Endothelial cell of umbilical vein (primary cell): Measurements from ENCODE around the gene CCDC73. TPM values are rescaled to one million over a fixed set of nuclear protein-coding genes. Genes with fewer than 3 reads are reported as not detected.

Experiments used
- Bru-seq: library from RNA; stranded (reverse); fragments of 400-500 nt; gene quantifications from one replicate; lab custom pipeline; 2021; lab: Mats Ljungman, UMichigan
- BruChase-seq, 2 experiments: library from RNA; stranded (reverse); fragments of 400-500 nt; gene quantifications; one replicate each; lab custom pipeline; 2021; lab: Mats Ljungman, UMichigan
- BruUV-seq: library from RNA; stranded (reverse); fragments of 400-500 nt; replicated peaks from 2 replicates; lab custom pipeline; 2021; lab: Mats Ljungman, UMichigan
- CTCF ChIA-PET: fragments of 300-600, 350-600 bp; sonication (Branson Sonifier 250); formaldehyde crosslinking; loops from one replicate; lab custom pipeline; 2021; ENCODE audit warnings: antibody characterized with exemption, inconsistent platforms; lab: Charles Lee
- POLR2A ChIA-PET: fragments of 300-600, 350-600 bp; sonication (Branson Sonifier 250); formaldehyde crosslinking; loops from one replicate; lab custom pipeline; 2021; ENCODE audit warnings: antibody characterized with exemption, inconsistent platforms; lab: Charles Lee
- DNase-seq: peaks from one replicate; pipeline ENCODE4 v3.0.0-alpha.2; 2011; ENCODE audit warnings: low read depth, low spot score
- FAIRE-seq: peaks from 2 replicates; lab custom pipeline; 2011; peaks lifted over from hg19 to GRCh38; lab: Jason Lieb, UNC
- H2AFZ ChIP-seq: 2 replicates; pipeline ENCODE4 v1.6.0; 2012; ENCODE audit warnings: low read depth, low read length, control low read depth, inconsistent platforms
- H3K27ac ChIP-seq: 2 replicates; pipeline ENCODE4 v1.5.1; 2011; ENCODE audit warnings: low read depth, mild to moderate bottlenecking, control low read depth, low read length, moderate library complexity; ENCODE audit not compliant: insufficient read depth
- H3K27me3 ChIP-seq, 2 experiments: 2 replicates each; pipeline versions ENCODE4 v1.6.0 to v1.6.1; 2011; ENCODE audit warnings: low read length in 2 of 2, mixed read lengths in 1 of 2; ENCODE audit not compliant: control insufficient read depth in 2 of 2, insufficient read depth in 2 of 2
- H3K36me3 ChIP-seq, 2 experiments: 2 replicates in 1 of 2; 3 replicates in 1 of 2; pipeline ENCODE4 v1.5.1; 2011; ENCODE audit warnings: low read length in 2 of 2, mild to moderate bottlenecking in 1 of 2, moderate library complexity in 1 of 2; ENCODE audit not compliant: control insufficient read depth in 2 of 2, insufficient read depth in 2 of 2; ENCODE audit errors: extremely low read depth in 1 of 2
- H3K4me1 ChIP-seq: 3 replicates; pipeline ENCODE4 v1.5.1; 2011; ENCODE audit warnings: mild to moderate bottlenecking, low read length; ENCODE audit not compliant: control insufficient read depth, insufficient read depth; ENCODE audit errors: extremely low read depth
- H3K4me2 ChIP-seq: 2 replicates; pipeline ENCODE4 v1.6.1; 2011; ENCODE audit warnings: low read length, control low read depth, mixed read lengths; ENCODE audit not compliant: insufficient read depth
- H3K4me3 ChIP-seq, 3 experiments: fragments of 200-600 bp in 1 of 3; sonication (generic), shearing (Covaris generic) in 1 of 3; replicated peaks in 1 of 3; 2 replicates each; pipeline ENCODE4 v1.5.1; 2011 to 2016; ENCODE audit warnings: control low read depth in 3 of 3, low read length in 3 of 3, mild to moderate bottlenecking in 2 of 3, inconsistent platforms in 1 of 3, low read depth in 1 of 3, moderate library complexity in 1 of 3; ENCODE audit not compliant: insufficient read depth in 1 of 3
- H3K79me2 ChIP-seq: 2 replicates; pipeline ENCODE4 v1.6.0; 2012; ENCODE audit warnings: low read length, inconsistent platforms; ENCODE audit not compliant: control insufficient read depth, insufficient read depth
- H3K9ac ChIP-seq: replicated peaks from 2 replicates; pipeline ENCODE3; 2011; ENCODE audit warnings: low read length, control low read depth; ENCODE audit not compliant: insufficient read depth; ENCODE audit errors: extremely low read depth
- H3K9me1 ChIP-seq: replicated peaks from 3 replicates; pipeline ENCODE4 v1.6.0; 2011; ENCODE audit warnings: mild to moderate bottlenecking, low read length; ENCODE audit not compliant: control insufficient read depth, insufficient read depth; ENCODE audit errors: extremely low read depth
- H3K9me3 ChIP-seq: replicated peaks from 2 replicates; pipeline ENCODE4 v1.5.1; 2012; ENCODE audit warnings: low read length, inconsistent platforms; ENCODE audit not compliant: control insufficient read depth, insufficient read depth
- H4K20me1 ChIP-seq: replicated peaks from 2 replicates; pipeline ENCODE3; 2011; ENCODE audit warnings: mild to moderate bottlenecking, low read length; ENCODE audit not compliant: control insufficient read depth, insufficient read depth; ENCODE audit errors: extremely low read depth
- CTCF ChIP-seq, 2 donors: IDR thresholded peaks; 1 replicate in 1 of 2; 2 replicates in 1 of 2; pipeline ENCODE4 v1.5.1; 2011; ENCODE audit warnings: low read length in 2 of 2, mild to moderate bottlenecking in 2 of 2, moderate library complexity in 2 of 2, control low read depth in 1 of 2, inconsistent platforms in 1 of 2, low read depth in 1 of 2; ENCODE audit not compliant: insufficient read depth in 1 of 2; ENCODE audit errors: extremely low read depth in 1 of 2
- EZH2 ChIP-seq: IDR thresholded peaks from 2 replicates; pipeline ENCODE4 v1.6.1; 2012; ENCODE audit warnings: borderline replicate concordance, low read depth, mild to moderate bottlenecking, moderate library complexity, low read length, inconsistent platforms; ENCODE audit not compliant: severe bottlenecking
- GATA2 ChIP-seq: IDR thresholded peaks from 2 replicates; pipeline ENCODE4 v1.7.0; 2011; ENCODE audit warnings: low read depth, mild to moderate bottlenecking, moderate library complexity, mixed read lengths, low read length; ENCODE audit not compliant: insufficient read length, insufficient read depth
- MYC ChIP-seq: IDR thresholded peaks from one replicate; pipeline ENCODE4 v1.6.1; 2011; ENCODE audit warnings: mild to moderate bottlenecking, low read depth, low read length
- POLR2A ChIP-seq: IDR thresholded peaks from 2 replicates; pipeline ENCODE4 v1.6.1; 2012; ENCODE audit warnings: low read depth, mild to moderate bottlenecking, control low read depth, low read length
- POLR2AphosphoS5 ChIP-seq: IDR thresholded peaks from 2 replicates; pipeline ENCODE4 v1.6.1; 2012; ENCODE audit warnings: low read depth, mild to moderate bottlenecking, control low read depth, low read length, moderate library complexity; ENCODE audit not compliant: insufficient read depth
- dilution Hi-C: fragments of 300-500 bp; cut with MboI; formaldehyde crosslinking; loops from one replicate; pipeline ENCODE4 v1.15.0; 2019; ENCODE audit warnings: low sequenced_read_pairs; ENCODE audit not compliant: extremely low pct_ligation_motif_present
- intact Hi-C: fragments of 100-400 bp; cut with micrococcal nuclease; formaldehyde crosslinking; loops from one replicate; pipeline ENCODE4 v1.10.0; 2022
- long read RNA-seq: library from polyadenylated mRNA; stranded (forward); transcript quantifications from one replicate; pipeline ENCODE4 v2.0.0, GENCODE V29; 2021
- polyA minus RNA-seq, 3 experiments: library from RNA; depleted of rRNA, polyadenylated mRNA; stranded (reverse); fragments of >200 nt; gene quantifications; 1 replicate in 1 of 3; 2 replicates in 2 of 3; pipeline ENCODE4 v1.2.3, GENCODE V29; 2011
- polyA plus RNA-seq, 4 experiments: library from polyadenylated mRNA; depleted of rRNA in 3 of 4; stranded (reverse) in 3 of 4; unstranded in 1 of 4; fragments of >200 nt; gene quantifications; 2 replicates each; pipeline versions ENCODE4 v1.2.1 to v1.2.3, GENCODE V29; 2011 to 2012; ENCODE audit warnings: missing spikeins in 1 of 4
- total RNA-seq: library from RNA; stranded (reverse); gene quantifications from 2 replicates; pipeline ENCODE4 v1.2.3, GENCODE V29; 2021
- TF ChIP-seq, protein P1 (sequence below): IDR thresholded peaks from 2 replicates; pipeline ENCODE4 v1.6.1; 2011; ENCODE audit not compliant: insufficient read depth, insufficient read length

Gene CCDC73
- not detected in 2 replicates for total RNA-seq
- not detected in 2 replicates for polyA plus RNA-seq
- polyA plus RNA-seq (2011; cell fraction: cytosol; rRNA removed), result not detected in 2 replicates
- polyA plus RNA-seq (2011; cell fraction: nucleus; rRNA removed), result not detected in 2 replicates
- 0.12 TPM in 1 of 2 replicates, not detected in the other for polyA plus RNA-seq (2012)
- not detected in 2 replicates for polyA minus RNA-seq
- polyA minus RNA-seq (2011; cell fraction: cytosol; rRNA and poly(A)+ RNA removed), result not detected
- not detected in 2 replicates for polyA minus RNA-seq (2011; cell fraction: nucleus; rRNA and poly(A)+ RNA removed)
- percentile 4 among the genes with signal in this experiment for Bru-seq, nascent RNA
- percentile 1 among the genes with signal in this experiment for BruChase-seq, experiment 1, labeled RNA remaining after a 6-hour chase
- percentile 2 among the genes with signal in this experiment for BruChase-seq, experiment 2, labeled RNA remaining after a 2-hour chase
- long read RNA-seq, partial matches to known transcripts, result 0 of 1 reads
- long read RNA-seq, other reads (novel, unspliced or antisense), result 1 of 1 reads

GRCh38 chr11:32794439-32794838 is at the start of gene CCDC73:
CCDC73 (minus strand) TSS chr11:32794662; CDS start chr11:32760243, 34,419 bp downstream.
- CTCF ChIA-PET, result interaction anchor here (0.8 to 1.5 kb wide), 5 partner anchors 15 to 471 kb away, joined by 3 to 6 read pairs (median 4); no protein-coding TSS in a partner anchor
- Histone ChIP-seq H3K4me2 (no peak within 1 kb of the TSS), H4K20me1 (no peaks in the 10 kb centered on the region), H2AFZ (no peak within 1 kb of the TSS), H3K36me3 (no peaks in the 10 kb centered on the region), H3K4me1 (no peaks in the 10 kb centered on the region), H3K27ac (no peak within 1 kb of the TSS), H3K9me3 (no peaks in the 10 kb centered on the region), H3K4me3 (no peak within 1 kb of the TSS), H3K27me3 (peaks cover 5 to 19% of the 10 kb centered on the region in 2 experiments), H3K9me1 (no peaks in the 10 kb centered on the region), H3K9ac (no peak within 1 kb of the TSS), H3K79me2 (no peaks in the 10 kb centered on the region)
- dilution Hi-C loops, result no loop called here
- intact Hi-C loops, result loop anchor here (5.0 kb wide), 1 partner anchor 212 kb away; the partner anchor contains the start of gene EIF3M
- DNase-seq (no peak), FAIRE-seq (no peak)
- TF ChIP-seq CTCF (IDR thresholded peaks at IDR 0.05; ENCODE audit: extremely low read depth in 1 of 2, insufficient read depth in 1 of 2, low read depth in 1 of 2, low read length in 2 of 2) (no peak), MYC (no peak), EZH2 (no peak), GATA2 (no peak), POLR2A (no peak), POLR2AphosphoS5 (no peak)
- TF ChIP-seq, protein P1, sequence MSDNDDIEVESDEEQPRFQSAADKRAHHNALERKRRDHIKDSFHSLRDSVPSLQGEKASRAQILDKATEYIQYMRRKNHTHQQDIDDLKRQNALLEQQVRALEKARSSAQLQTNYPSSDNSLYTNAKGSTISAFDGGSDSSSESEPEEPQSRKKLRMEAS, result no peak
- BruUV-seq, result no TSS peak
- POLR2A ChIA-PET, result no interaction called here
